ENCODE data around the gene EMSY. TPM values are rescaled to one million over a fixed set of nuclear protein-coding genes. Genes with fewer than 3 reads are reported as not detected.
A peak's percentile ranks its signal among the peaks of the same experiment; 100 is the strongest.

The EMSY gene
- total and polyA plus RNA-seq, 3 donors from 2014 or later = 23.1 to 45.5 (median 35.7) TPM

DNA sequence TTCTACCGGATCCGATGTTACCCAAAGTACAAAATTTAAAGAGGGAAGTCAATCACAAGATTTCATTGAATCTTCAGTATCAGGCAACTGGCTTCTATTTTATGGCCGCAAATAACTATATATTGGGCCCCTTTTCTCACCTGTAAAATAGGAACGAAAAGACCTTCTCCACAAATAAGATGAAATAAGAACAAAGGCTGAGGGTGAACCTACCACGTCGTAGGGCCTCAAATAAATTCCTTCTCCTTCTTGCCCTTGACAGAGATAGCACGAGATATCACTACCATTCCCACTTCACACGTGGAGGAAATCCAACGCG lies 794 bp upstream of the EMSY start:
- WGBS, 2 donors = 0 to 1% methylated on average over 10 of the region's 10 CpGs
- Histone ChIP-seq H3K4me3 (peak overlapping the region; percentile 92 to 95), H3K9me3 (no peaks in the 10 kb centered on the region), H3K27ac (peak overlapping the region; percentile 93 to 94), H3K36me3 (ENCODE audit: low read depth, missing control alignments) (no peaks in the 10 kb centered on the region), H3K4me1 (peaks cover 13% of the 10 kb centered on the region), H3K27me3 (no peaks in the 10 kb centered on the region)
- intact Hi-C loops (cut with DNase I; ENCODE audit: low total_unique reads) = no loop called here
- TF ChIP-seq CTCF (IDR thresholded peaks at IDR 0.05) (no peak), POLR2A (IDR thresholded peaks at IDR 0.05) (no peak)
- DNase-seq = no peak

GRCh38 chr11:76445121-76446084 lies 585 bp downstream of the EMSY start:
- peak overlapping the region; percentile 92 to 95 for H3K4me3 ChIP-seq

DNA sequence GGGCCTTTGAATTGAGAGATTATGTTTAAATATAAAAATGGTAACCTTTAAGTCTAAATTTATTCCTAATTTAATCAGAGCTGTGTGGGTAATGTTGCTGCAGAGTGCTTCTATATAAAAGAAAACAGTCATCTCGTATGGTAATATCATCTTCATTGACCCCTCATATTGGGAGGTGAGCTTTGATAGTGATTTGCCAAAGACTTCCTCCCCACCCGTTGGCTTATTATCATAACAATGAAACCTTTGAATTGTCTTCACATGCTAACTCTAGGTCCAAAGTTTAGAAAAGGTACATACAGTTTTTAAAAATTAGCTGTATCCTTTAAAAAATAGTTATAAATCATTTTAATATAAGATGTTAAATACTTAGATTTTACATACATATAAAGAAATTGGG lies 3.7 kb downstream of the EMSY start:
- Histone ChIP-seq H3K4me3 (no peak overlapping the region), H3K36me3 (ENCODE audit: low read depth, missing control alignments) (no peaks in the 10 kb centered on the region), H3K27ac (no peak overlapping the region), H3K27me3 (no peaks in the 10 kb centered on the region), H3K9me3 (no peaks in the 10 kb centered on the region), H3K4me1 (peaks cover 9% of the 10 kb centered on the region)
- WGBS, 2 donors = 57 to 64% methylated on average over 2 of the region's 2 CpGs
- intact Hi-C loops (cut with DNase I; ENCODE audit: low total_unique reads) = no loop called here
- no peak for TF ChIP-seq CTCF (IDR thresholded peaks at IDR 0.05)
- TF ChIP-seq POLR2A (IDR thresholded peaks at IDR 0.05) = no peak
- DNase-seq = no peak

More at GRCh38 chr11:76445121-76446084, 585 bp downstream of the EMSY start:
- Histone ChIP-seq H3K9me3 (no peaks in the 10 kb centered on the region), H3K27ac (peak overlapping the region; percentile 93 to 94), H3K36me3 (ENCODE audit: low read depth, missing control alignments) (no peaks in the 10 kb centered on the region), H3K4me1 (peaks cover 13% of the 10 kb centered on the region), H3K27me3 (no peaks in the 10 kb centered on the region)
- intact Hi-C loops (cut with DNase I; ENCODE audit: low total_unique reads) = no loop called here
- peak; percentile 81 for DNase-seq
- 0% methylated on average over 22 to 56 of the region's 56 CpGs for WGBS, 2 donors
- no peak for TF ChIP-seq POLR2A (IDR thresholded peaks at IDR 0.05)
- no peak for TF ChIP-seq CTCF (IDR thresholded peaks at IDR 0.05)

DNA sequence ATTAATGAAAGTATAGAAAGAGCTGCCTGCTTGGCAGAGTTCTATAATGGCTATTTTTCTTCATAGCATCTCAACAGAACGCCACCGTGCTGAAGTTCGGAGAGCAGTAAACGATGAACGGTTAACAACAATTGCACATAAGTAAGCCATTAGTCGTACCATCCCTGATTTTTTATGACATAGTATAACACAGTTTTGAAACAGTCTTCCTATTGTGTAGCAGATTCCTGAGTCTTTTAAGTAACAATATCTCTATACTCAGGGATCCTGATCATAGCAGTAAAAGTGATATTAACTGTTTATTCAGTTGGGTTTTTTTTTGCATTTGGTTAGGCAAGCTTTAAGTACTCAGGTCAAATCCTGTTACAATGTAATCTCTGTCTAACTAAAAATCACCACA lies 8.4 kb downstream of the EMSY start:
- Histone ChIP-seq H3K27me3 (no peaks in the 10 kb centered on the region), H3K27ac (no peak overlapping the region), H3K4me3 (no peak overlapping the region), H3K9me3 (no peaks in the 10 kb centered on the region), H3K4me1 (no peaks in the 10 kb centered on the region), H3K36me3 (ENCODE audit: low read depth, missing control alignments) (no peaks in the 10 kb centered on the region)
- TF ChIP-seq CTCF (IDR thresholded peaks at IDR 0.05) = no peak
- no peak for TF ChIP-seq POLR2A (IDR thresholded peaks at IDR 0.05)
- WGBS, 2 donors = 66 to 69% methylated on average over 6 of the region's 6 CpGs
- DNase-seq = no peak
- intact Hi-C loops (cut with DNase I; ENCODE audit: low total_unique reads) = no loop called here

- no peaks in the 10 kb centered on the region for H3K27me3 ChIP-seq
- H3K4me1 ChIP-seq = no peaks in the 10 kb centered on the region
- H3K36me3 ChIP-seq (ENCODE audit: low read depth, missing control alignments) = no peaks in the 10 kb centered on the region
- intact Hi-C loops (cut with DNase I; ENCODE audit: low total_unique reads) = no loop called here
- DNase-seq = no peak
- H3K27ac ChIP-seq = no peak overlapping the region
- H3K9me3 ChIP-seq = no peaks in the 10 kb centered on the region
- WGBS, 2 donors = 64 to 69% methylated on average over 2 of the region's 2 CpGs
- H3K4me3 ChIP-seq = no peak overlapping the region
- TF ChIP-seq CTCF (IDR thresholded peaks at IDR 0.05) (no peak), POLR2A (IDR thresholded peaks at IDR 0.05) (no peak)
Measured at GRCh38 chr11:76455331-76455730, 10.5 kb downstream of the EMSY start.

All from testis (tissue), 3 donors.